ENCODE results near the gene PDZD4.

PDZD4 gene

DNA sequence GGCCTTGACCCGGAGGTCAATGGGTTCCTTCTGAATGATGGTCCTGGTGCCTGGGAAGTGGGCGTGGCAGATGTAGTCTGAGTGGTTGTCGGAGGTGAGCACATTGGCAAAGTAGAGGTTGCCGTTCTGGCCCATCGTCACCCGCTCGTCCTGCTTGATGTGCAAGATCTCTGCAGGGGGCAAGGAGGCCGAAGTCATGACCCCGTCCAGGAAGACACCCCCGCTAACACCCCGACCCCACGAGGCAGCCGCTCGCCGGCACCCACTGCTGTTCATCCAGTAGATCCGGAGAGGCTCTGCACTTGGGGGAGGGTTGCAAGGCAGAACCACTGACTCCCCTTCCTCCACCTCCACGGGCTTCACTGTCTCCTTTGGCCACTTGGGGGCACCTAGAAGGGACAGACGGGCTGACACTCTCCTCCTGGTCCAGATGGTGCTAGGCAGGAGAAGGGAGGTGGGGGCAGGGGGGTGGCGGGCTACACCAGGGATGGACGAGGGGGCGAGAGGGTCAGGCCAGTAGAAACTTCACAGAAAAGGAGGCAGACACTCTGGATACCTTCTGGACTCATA lies 40.5 kb upstream of the PDZD4 start:
- Histone ChIP-seq H3K4me1 (ENCODE audit: insufficient read depth, low read length) (peaks cover 6% of the 10 kb centered on the region), H3K9me3 (ENCODE audit: control insufficient read depth, insufficient read depth, low read length) (no peaks in the 10 kb centered on the region), H3K36me3 (ENCODE audit: insufficient read depth, low read length) (peaks cover 3% of the 10 kb centered on the region; the same call in 1 of the 2 replicates)

DNA sequence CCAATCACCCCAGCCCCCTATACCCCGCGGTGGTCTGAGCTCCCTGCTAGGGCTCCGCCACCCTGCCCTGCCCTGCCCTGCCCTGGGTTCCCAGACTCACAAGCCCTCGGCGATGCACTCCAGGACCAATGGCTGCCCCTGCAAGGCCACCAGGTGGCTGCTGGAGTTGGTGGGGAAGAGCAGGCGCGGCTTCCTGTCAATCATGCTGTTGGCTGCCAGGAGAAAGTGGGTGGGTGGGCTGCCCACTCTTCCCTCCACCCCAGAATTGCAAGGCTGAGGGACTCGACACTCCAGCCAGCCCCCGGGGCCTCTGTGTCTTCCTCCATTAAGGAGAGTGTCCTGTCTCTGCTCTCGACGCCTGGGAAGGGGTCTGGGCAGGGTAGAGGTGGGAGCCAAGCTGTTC lies 39.9 kb upstream of the PDZD4 start:
- Histone ChIP-seq H3K9me3 (ENCODE audit: control insufficient read depth, insufficient read depth, low read length) (no peaks in the 10 kb centered on the region), H3K9ac (ENCODE audit: low read depth, low read length) (no peak overlapping the region), H3K36me3 (ENCODE audit: insufficient read depth, low read length) (peaks cover 3% of the 10 kb centered on the region; the same call in 1 of the 2 replicates), H3K4me1 (ENCODE audit: insufficient read depth, low read length) (peaks cover 6% of the 10 kb centered on the region)

More for the DNA sequence above, 40.5 kb upstream of the PDZD4 start:
- H3K9ac ChIP-seq (ENCODE audit: low read depth, low read length), result no peak overlapping the region

DNA sequence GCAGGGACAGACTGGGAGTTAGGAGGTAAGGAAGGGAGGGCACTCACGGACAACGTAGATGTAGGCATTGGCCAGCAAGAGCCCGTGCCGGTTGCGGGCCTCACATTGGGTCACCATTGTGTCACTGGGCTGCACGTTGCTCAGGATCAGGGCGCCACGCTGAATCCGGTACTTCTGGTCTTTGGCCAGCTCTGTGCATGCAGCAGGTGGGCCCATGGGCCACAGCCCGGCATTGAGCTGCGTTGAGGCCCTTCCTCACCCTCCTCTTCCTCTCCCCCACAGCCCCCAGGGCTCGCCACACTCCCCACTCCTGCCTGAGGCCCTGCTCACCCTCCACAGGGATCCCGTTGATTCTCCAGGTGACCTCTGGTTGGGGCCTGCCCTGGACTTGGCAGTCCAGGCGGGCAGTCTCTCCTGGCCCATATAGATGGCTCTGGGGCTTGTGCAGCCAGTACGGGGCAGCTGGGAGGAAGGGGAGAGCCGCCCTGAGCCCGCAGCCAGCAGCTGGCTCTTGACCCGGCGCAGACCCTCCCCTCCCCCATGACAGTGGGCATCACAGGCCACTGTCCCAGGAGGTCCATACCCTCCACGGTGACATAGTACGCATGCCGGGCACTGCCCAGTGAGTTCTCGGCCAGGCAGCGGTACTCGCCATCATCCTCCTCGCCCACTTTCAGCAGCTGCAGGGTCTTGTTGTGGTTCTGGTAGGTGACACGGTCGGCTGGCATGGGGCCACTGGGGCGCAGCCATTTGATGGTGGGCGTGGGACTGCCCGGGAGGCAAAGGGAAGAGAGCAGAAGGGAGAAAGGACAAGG lies 39.3 kb upstream of the PDZD4 start:
- H3K36me3 ChIP-seq (ENCODE audit: insufficient read depth, low read length), result peaks cover 3% of the 10 kb centered on the region; the same call in 1 of the 2 replicates
- H3K9me3 ChIP-seq (ENCODE audit: control insufficient read depth, insufficient read depth, low read length), result no peaks in the 10 kb centered on the region

DNA sequence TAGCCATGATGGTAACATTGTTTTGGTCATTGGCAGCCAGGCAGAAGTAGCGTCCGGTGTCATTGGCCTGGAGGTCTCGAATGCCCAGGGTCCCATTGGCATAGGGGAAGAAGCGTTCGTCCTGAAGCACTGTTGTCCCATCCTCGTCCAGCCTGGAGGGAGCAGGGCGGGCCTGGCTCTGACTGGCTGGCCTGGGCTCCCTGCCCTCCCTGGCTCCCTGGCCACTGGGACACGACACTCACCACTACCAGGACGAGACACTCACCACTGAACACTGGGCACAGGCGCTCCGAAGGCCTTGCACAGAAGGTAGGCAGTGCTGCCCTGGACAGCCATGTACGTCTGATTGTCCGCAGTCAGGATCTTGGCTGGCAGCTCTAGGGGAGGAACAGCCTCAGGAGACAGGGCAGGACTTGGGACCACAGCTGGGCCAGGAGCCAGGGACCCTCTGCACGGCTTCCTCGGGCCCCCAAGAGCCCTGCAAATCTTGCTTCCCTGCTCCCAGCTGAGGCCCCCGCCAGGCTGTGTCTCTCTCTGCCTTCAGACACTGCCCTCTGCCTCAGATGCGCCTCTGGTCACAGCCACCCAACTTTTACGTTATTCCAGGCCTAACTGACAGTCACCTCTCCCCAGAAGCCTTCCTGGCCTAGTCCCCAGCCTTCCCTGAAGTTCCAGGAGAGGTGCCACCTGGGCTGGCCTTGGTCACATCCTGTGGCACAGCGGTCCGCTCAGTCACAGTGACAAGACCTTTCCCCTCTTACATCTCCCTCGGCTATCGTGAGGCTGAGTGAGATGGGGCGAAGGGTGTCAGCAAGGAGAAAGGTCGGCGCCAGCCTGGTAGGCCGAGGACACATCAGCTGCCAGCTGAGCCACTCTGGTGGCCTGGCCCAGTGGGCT lies 38.5 kb upstream of the PDZD4 start:
- H3K9me3 ChIP-seq (ENCODE audit: control insufficient read depth, insufficient read depth, low read length), result no peaks in the 10 kb centered on the region
- H3K9ac ChIP-seq (ENCODE audit: low read depth, low read length), result no peak overlapping the region
- H3K4me1 ChIP-seq (ENCODE audit: insufficient read depth, low read length), result no peaks in the 10 kb centered on the region; the same call in 1 of the 2 replicates
- H3K36me3 ChIP-seq (ENCODE audit: insufficient read depth, low read length), result peaks cover 3% of the 10 kb centered on the region; the same call in 1 of the 2 replicates

More for the DNA sequence above, 39.3 kb upstream of the PDZD4 start:
- no peak overlapping the region for H3K9ac ChIP-seq (ENCODE audit: low read depth, low read length)
- peaks cover 2% of the 10 kb centered on the region for H3K4me1 ChIP-seq (ENCODE audit: insufficient read depth, low read length)

DNA sequence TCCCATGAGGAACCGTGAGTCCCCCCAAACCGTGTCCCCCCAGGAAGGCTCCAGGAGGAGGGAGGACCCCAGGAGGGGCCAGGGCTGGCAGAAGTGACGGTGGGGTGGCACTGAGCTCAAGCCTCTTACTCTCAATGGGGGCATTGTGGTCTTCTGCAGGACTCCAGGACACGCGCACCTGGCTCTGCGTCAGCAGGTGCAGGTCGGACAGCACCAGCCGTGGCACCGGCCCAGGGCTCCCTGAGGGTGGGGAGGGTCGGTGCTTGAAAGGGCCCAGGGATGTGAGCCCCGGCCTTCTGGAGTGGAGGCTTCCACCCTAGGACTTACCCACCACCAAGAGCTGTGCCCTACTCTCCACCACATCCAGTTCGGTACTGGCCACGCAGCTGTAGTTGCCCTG lies 37.3 kb upstream of the PDZD4 start:
- H3K4me1 ChIP-seq (ENCODE audit: insufficient read depth, low read length), result no peaks in the 10 kb centered on the region; the same call in 1 of the 2 replicates
- no peaks in the 10 kb centered on the region for H3K9me3 ChIP-seq (ENCODE audit: control insufficient read depth, insufficient read depth, low read length)
- peaks cover 3% of the 10 kb centered on the region; the same call in 1 of the 2 replicates for H3K36me3 ChIP-seq (ENCODE audit: insufficient read depth, low read length)
- no peak overlapping the region for H3K9ac ChIP-seq (ENCODE audit: low read depth, low read length)

DNA sequence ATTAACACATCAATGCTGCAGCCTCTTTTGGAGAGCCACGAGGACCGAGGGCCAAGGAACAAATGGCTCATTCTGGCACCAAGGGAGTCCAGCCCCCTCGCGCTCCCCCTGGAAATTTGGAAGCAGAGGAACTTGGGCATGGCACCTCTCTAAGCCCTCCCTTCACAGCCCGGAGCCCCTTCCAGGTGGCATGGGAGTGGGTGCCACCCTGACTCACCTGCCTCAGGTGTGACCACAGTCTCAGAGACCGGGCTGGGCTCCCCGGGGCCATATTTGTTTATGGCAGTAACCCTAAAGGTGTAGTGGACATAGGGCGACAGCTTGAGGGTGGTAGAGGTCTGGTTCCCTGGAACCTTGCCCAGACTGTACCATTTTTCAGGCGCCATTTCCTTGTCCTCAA lies 36.8 kb upstream of the PDZD4 start:
- Histone ChIP-seq H3K36me3 (ENCODE audit: insufficient read depth, low read length) (peaks cover 3% of the 10 kb centered on the region; the same call in 1 of the 2 replicates), H3K4me1 (ENCODE audit: insufficient read depth, low read length) (no peaks in the 10 kb centered on the region; the same call in 1 of the 2 replicates)

DNA sequence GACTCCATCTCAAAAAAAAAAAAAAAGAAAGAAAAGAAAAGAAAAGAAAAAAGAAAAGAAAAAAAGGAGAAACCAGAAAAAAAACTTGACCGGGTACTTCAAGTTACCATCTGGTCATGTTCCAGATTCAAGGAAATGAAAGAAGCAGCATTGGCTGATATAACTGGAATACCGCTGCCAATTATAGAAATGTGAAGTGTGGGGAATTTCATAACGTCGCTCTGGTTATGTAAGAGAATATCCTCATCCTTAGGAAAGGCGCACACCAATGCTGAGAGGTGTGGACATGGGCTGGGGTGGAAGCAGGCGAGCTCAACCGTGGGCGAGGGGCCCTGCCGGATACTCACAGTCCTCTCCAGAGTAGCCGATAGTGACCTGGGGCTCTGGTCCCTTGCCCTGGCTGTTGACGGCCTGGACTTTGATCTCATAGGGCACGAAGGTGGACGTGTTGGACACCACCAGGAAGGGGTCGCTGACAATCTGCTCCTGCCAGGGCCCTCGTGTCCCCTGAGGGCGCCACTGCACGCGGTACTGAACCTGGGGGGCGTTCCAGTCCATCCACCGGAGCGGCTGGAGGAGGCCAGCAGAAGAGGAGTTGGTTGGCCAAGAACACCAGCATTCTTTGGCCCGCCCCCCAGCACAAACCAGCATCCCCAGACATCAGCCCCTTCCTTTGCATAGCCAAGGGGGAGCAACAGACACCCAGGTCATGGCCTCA lies 36.1 kb upstream of the PDZD4 start:
- no peaks in the 10 kb centered on the region for H3K9me3 ChIP-seq (ENCODE audit: control insufficient read depth, insufficient read depth, low read length)
- peaks cover 3% of the 10 kb centered on the region; the same call in 1 of the 2 replicates for H3K36me3 ChIP-seq (ENCODE audit: insufficient read depth, low read length)
- no peaks in the 10 kb centered on the region; the same call in 1 of the 2 replicates for H3K4me1 ChIP-seq (ENCODE audit: insufficient read depth, low read length)
- no peak overlapping the region for H3K9ac ChIP-seq (ENCODE audit: low read depth, low read length)

More for the DNA sequence above, 36.8 kb upstream of the PDZD4 start:
- H3K9me3 ChIP-seq (ENCODE audit: control insufficient read depth, insufficient read depth, low read length), result no peaks in the 10 kb centered on the region
- H3K9ac ChIP-seq (ENCODE audit: low read depth, low read length), result no peak overlapping the region

DNA sequence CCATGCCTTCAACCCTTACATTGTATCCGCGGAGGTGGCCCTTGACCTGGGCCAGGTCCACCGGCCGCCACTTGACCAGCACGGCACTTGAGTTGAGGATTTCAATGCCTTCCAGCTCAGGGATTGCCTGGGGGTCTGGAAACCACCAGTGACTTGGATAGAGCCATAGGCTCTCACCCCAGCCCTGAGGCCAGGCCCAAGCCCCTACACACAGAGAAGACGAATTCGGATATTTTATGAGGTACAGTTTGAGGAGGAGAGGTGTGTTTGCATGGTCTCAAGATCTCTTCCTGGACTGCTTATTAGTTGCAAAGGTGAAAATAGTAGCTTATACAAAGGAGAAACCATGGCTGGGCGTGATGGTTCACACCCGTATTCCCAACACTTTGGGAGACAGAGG lies 35.3 kb upstream of the PDZD4 start:
- H3K36me3 ChIP-seq (ENCODE audit: insufficient read depth, low read length), result peaks cover 3% of the 10 kb centered on the region; the same call in 1 of the 2 replicates
- H3K9ac ChIP-seq (ENCODE audit: low read depth, low read length), result no peak overlapping the region
- H3K4me1 ChIP-seq (ENCODE audit: insufficient read depth, low read length), result no peaks in the 10 kb centered on the region
- H3K9me3 ChIP-seq (ENCODE audit: control insufficient read depth, insufficient read depth, low read length), result no peaks in the 10 kb centered on the region

DNA sequence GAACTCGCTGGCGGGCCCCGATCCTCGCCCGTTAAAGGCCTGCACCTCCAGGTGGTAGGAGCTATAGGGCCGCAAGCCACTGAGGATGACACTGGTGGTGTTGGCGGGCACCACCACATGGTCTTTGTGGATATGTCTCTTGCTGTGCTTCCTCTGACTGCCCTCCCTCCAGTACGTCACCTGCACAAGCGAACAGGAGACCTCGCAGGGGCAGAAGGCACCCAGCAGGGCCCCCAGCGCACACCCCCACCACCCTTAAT lies 34.9 kb upstream of the PDZD4 start:
- Histone ChIP-seq H3K9me3 (ENCODE audit: control insufficient read depth, insufficient read depth, low read length) (no peaks in the 10 kb centered on the region), H3K4me1 (ENCODE audit: insufficient read depth, low read length) (no peaks in the 10 kb centered on the region), H3K9ac (ENCODE audit: low read depth, low read length) (no peak overlapping the region), H3K36me3 (ENCODE audit: insufficient read depth, low read length) (peaks cover 3% of the 10 kb centered on the region; the same call in 1 of the 2 replicates)

DNA sequence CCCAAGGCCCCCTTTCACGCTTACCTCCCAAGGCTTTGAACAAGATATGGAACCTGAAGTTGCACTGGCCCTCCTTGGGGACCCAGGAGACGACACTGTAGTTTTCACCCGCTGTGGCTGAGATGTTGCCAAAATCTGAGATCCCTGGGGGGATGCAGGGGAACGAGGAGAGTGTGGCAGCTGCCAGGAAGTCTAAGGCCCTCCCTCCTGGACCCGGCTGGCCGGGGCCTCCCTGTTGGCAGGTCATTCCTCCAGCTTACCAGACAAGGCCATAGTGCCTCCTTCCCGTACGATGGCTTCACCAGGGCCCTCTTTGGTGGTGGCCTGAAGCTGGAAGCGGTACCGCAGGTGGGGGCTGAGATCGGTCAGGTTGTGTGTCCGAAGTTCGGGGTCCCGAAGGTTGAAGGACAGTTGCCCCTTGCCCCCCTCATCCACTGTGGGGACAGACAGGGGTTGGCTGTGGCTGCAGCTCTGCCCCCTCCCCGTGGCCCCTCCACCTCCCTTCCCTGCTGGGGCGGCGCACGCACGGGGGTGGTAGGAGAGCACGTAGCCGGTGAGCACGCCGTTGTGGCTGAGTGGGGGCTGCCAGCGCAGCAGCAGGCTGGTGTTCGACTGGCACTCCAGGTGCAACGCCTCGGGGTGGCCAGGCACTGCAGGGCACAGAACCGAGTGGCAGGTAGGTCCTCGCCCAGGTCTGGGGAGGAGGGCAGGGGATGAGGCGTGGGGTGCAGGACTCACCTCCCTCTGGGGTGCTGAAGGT lies 34.4 kb upstream of the PDZD4 start:
- Histone ChIP-seq H3K9ac (ENCODE audit: low read depth, low read length) (no peak overlapping the region), H3K9me3 (ENCODE audit: control insufficient read depth, insufficient read depth, low read length) (no peaks in the 10 kb centered on the region), H3K4me1 (ENCODE audit: insufficient read depth, low read length) (no peaks in the 10 kb centered on the region), H3K36me3 (ENCODE audit: insufficient read depth, low read length) (peaks cover 3% of the 10 kb centered on the region; the same call in 1 of the 2 replicates)

DNA sequence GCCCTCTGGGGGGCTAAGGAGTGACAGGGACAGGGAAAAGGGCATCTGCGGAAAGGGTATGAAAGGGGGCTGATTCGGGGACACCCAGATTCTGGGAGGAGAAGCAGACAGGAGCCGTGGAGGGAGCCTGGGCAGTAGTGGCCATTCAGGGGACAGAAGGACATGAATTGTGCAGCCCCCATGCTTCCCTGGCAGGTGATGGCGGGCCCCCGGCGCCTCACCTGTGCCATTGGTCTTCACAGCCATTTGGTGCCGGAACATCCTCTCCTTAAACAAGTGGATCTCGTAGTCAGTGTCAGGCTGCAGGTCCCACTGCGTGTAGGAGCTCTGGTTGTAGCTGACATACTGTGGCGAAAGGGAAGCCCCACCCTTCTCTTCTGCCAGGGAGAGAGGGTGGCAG lies 33.8 kb upstream of the PDZD4 start:
- H3K4me1 ChIP-seq (ENCODE audit: insufficient read depth, low read length), result no peaks in the 10 kb centered on the region
- peaks cover 3% of the 10 kb centered on the region; the same call in 1 of the 2 replicates for H3K36me3 ChIP-seq (ENCODE audit: insufficient read depth, low read length)
- H3K9me3 ChIP-seq (ENCODE audit: control insufficient read depth, insufficient read depth, low read length), result no peaks in the 10 kb centered on the region
- no peak overlapping the region for H3K9ac ChIP-seq (ENCODE audit: low read depth, low read length)

DNA sequence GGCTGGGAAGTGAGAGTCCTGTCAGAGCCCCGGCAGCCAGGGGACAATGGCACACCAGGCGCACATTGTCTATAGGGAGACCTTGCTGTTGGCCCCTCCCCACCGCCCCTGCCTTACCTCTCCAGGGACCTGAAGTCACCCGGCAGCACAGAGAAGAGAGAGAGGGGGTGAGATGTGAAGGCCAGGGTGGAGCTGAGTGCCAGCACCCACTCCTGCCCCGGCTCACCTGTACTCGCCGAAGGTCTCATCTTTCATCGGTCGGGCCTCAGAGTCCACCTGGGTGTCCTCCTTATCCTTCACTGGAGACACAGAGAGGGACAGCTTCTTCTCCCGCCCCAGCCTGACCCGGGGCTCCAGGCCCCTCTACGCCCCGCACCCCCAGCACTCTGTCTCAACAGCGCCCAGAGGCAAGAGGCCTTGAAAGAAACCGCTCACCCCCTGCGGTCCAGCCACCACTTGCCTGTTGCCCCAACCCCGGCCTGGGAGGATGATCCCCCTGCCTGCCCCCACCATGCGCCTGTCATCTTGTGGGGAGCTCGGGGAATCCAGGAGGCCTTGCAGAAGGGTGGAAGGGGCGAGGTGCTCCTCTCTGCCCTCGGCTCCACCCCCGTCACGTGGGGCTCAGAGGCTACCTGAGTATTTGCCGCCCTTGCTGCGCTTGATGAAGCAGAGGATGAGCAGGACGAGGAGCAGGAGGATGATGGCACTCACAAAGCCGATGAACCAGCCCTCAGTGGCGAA lies 33.1 kb upstream of the PDZD4 start:
- H3K36me3 ChIP-seq (ENCODE audit: insufficient read depth, low read length), result peaks cover 3% of the 10 kb centered on the region; the same call in 1 of the 2 replicates
- no peaks in the 10 kb centered on the region for H3K4me1 ChIP-seq (ENCODE audit: insufficient read depth, low read length)
- H3K9me3 ChIP-seq (ENCODE audit: control insufficient read depth, insufficient read depth, low read length), result no peaks in the 10 kb centered on the region
- no peak overlapping the region for H3K9ac ChIP-seq (ENCODE audit: low read depth, low read length)

Data from ES-I3 (cell line).